GM12874 (cell line): ENCODE measurements around the gene DIAPH3.

Experiments used
- CTCF ChIP-seq: IDR thresholded peaks from 2 replicates; pipeline ENCODE4 v1.5.1; 2011; ENCODE audit warnings: low read depth, mild to moderate bottlenecking, control low read depth, low read length, moderate library complexity; ENCODE audit not compliant: insufficient read depth

Gene DIAPH3

GRCh38 chr13:59754411-59754810 lies 409.3 kb downstream of the DIAPH3 start:
- TF ChIP-seq CTCF, result no peak

- no peak for TF ChIP-seq CTCF
Measured at GRCh38 chr13:59750860-59751259, 412.9 kb downstream of the DIAPH3 start.

- TF ChIP-seq CTCF, result no peak
Measured at GRCh38 chr13:59748046-59748445, 415.7 kb downstream of the DIAPH3 start.

- TF ChIP-seq CTCF, result no peak
Measured at GRCh38 chr13:59747529-59747928, 416.2 kb downstream of the DIAPH3 start.

GRCh38 chr13:59746291-59746962 lies 417.3 kb downstream of the DIAPH3 start:
- no peak for TF ChIP-seq CTCF

- TF ChIP-seq CTCF, result no peak
Measured at GRCh38 chr13:59745392-59745788, 418.3 kb downstream of the DIAPH3 start.

- TF ChIP-seq CTCF, result no peak
Measured at GRCh38 chr13:59744747-59745391, 418.9 kb downstream of the DIAPH3 start.
